Ishikawa (cell line): Measurements from ENCODE around the gene HOXC9.
A peak's percentile ranks its signal among the peaks of the same experiment; 100 is the strongest.

ENCODE experiments used
- CEBPB ChIP-seq: IDR thresholded peaks from 2 replicates; pipeline ENCODE4 v1.6.1; 2012
- CREB1 ChIP-seq: IDR thresholded peaks from 2 replicates; pipeline ENCODE4 v1.6.1; 2012; ENCODE audit warnings: low read depth
- EGR1 ChIP-seq: IDR thresholded peaks from 2 replicates; pipeline ENCODE4 v1.6.1; 2012
- EP300 ChIP-seq: IDR thresholded peaks from 2 replicates; pipeline ENCODE4 v1.6.1; 2012; ENCODE audit warnings: borderline replicate concordance
- MAX ChIP-seq: IDR thresholded peaks from 2 replicates; pipeline ENCODE4 v1.6.1; 2012
- NFIC ChIP-seq: IDR thresholded peaks from 2 replicates; pipeline ENCODE4 v1.6.1; 2012
- RAD21 ChIP-seq: IDR thresholded peaks from 2 replicates; pipeline ENCODE4 v1.6.1; 2012; ENCODE audit warnings: low read depth
- REST ChIP-seq: IDR thresholded peaks from 2 replicates; pipeline ENCODE4 v1.6.1; 2012; ENCODE audit warnings: low read depth, mild to moderate bottlenecking
- TAF1 ChIP-seq: IDR thresholded peaks from 2 replicates; pipeline ENCODE4 v1.6.1; 2012; ENCODE audit warnings: low read depth, mild to moderate bottlenecking
- TCF12 ChIP-seq: IDR thresholded peaks from 2 replicates; pipeline ENCODE4 v1.6.1; 2012; ENCODE audit warnings: low read depth
- TEAD4 ChIP-seq: IDR thresholded peaks from 2 replicates; pipeline ENCODE4 v1.6.1; 2012
- USF1 ChIP-seq: IDR thresholded peaks from 2 replicates; pipeline ENCODE4 v1.6.1; 2012
- YY1 ChIP-seq: IDR thresholded peaks from 2 replicates; pipeline ENCODE4 v1.6.1; 2012; ENCODE audit warnings: low read depth
- ZBTB7A ChIP-seq: IDR thresholded peaks from 2 replicates; pipeline ENCODE4 v1.6.1; 2012; ENCODE audit warnings: low read depth

The HOXC9 gene

GRCh38 chr12:54029529-54030441, 29.8 kb downstream of the HOXC9 start:
- TF ChIP-seq ZBTB7A (no peak), YY1 (no peak), CEBPB (no peak), USF1 (no peak)

- TF ChIP-seq TAF1 (no peak), MAX (no peak), EGR1 (no peak), CREB1 (no peak), TEAD4 (no peak), REST (no peak), TCF12 (no peak)
Measured at GRCh38 chr12:54030442-54030801, 30.5 kb downstream of the HOXC9 start.

GRCh38 chr12:54030889-54031471, 31.0 kb downstream of the HOXC9 start:
- no peak for TF ChIP-seq CEBPB
- no peak for TF ChIP-seq ZBTB7A
- no peak for TF ChIP-seq RAD21

- TF ChIP-seq CEBPB: no peak
- no peak for TF ChIP-seq RAD21
- TF ChIP-seq MAX: no peak
- no peak for TF ChIP-seq EGR1
- TF ChIP-seq ZBTB7A: no peak
- no peak for TF ChIP-seq NFIC
- TF ChIP-seq EP300: no peak
Measured at GRCh38 chr12:54031480-54031879, 31.5 kb downstream of the HOXC9 start.

GRCh38 chr12:54032086-54032619, 32.2 kb downstream of the HOXC9 start:
- TF ChIP-seq USF1 (no peak), EP300 (no peak), CREB1 (no peak), EGR1 (0 out of 2 replicates have a peak, but pooled peaks have one; percentile 1)

- TF ChIP-seq RAD21: peak; percentile 90
- TF ChIP-seq YY1: 0 out of 2 replicates have a peak, but pooled peaks have one; percentile 8
- TF ChIP-seq EGR1: 0 out of 2 replicates have a peak, but pooled peaks have one; percentile 2
- TF ChIP-seq MAX: peak; percentile 25; the same call in 1 of the 2 replicates
- TF ChIP-seq EP300: no peak
- no peak for TF ChIP-seq CEBPB
- peak; percentile 80 for TF ChIP-seq USF1
Measured at GRCh38 chr12:54032627-54033100, 32.7 kb downstream of the HOXC9 start, which contains the start of gene HOXC5. TSS of gene HOXC5 (plus strand) at chr12:54033050. CDS start at chr12:54033123, 73 bp downstream.
